Body of pancreas (tissue), 4 donors: ENCODE data around the gene DUS2. TPM values are rescaled to one million over a fixed set of nuclear protein-coding genes. Genes with fewer than 3 reads are reported as not detected.

ENCODE experiments used
- ATAC-seq: fragments of 150-250 bp; one replicate; pipeline ENCODE4 v1.9.1; 2016
- DNase-seq, 4 donors: peaks; one replicate each; pipeline ENCODE4 v3.0.0-alpha.2; 2019
- H3K27ac ChIP-seq, 4 donors: fragments of 200-600 bp; sonication (generic); 1 replicate in 3 of 4; 2 replicates in 1 of 4; pipeline versions ENCODE4 v1.5.1 to v1.6.1; 2016 to 2019; ENCODE audit warnings: mild to moderate bottlenecking in 1 of 4, mixed read lengths in 1 of 4, moderate library complexity in 1 of 4
- H3K27me3 ChIP-seq, 2 donors: fragments of 200-600 bp; sonication (generic); one replicate each; pipeline ENCODE4 v1.6.0; 2016; ENCODE audit warnings: mild to moderate bottlenecking in 1 of 2
- H3K36me3 ChIP-seq, 2 donors: fragments of 200-600 bp; sonication (generic); replicated peaks in 1 of 2; 2 replicates each; pipeline ENCODE4 v1.5.1; 2016; ENCODE audit warnings: low read depth in 2 of 2; ENCODE audit not compliant: insufficient read depth in 1 of 2
- H3K4me1 ChIP-seq: fragments of 200-600 bp; sonication (generic); one replicate; pipeline ENCODE4 v1.6.0; 2016
- H3K4me3 ChIP-seq, 2 donors: fragments of 200-600 bp; sonication (generic); 1 replicate in 1 of 2; 2 replicates in 1 of 2; pipeline ENCODE4 v1.5.1; 2016 to 2019
- H3K9me3 ChIP-seq, 3 donors: fragments of 200-600 bp; sonication (generic); 1 replicate in 2 of 3; 2 replicates in 1 of 3; pipeline ENCODE4 v1.5.1; 2016
- POLR2A ChIP-seq, 3 donors: fragments of 450-650 bp; IDR thresholded peaks; one replicate each; pipeline ENCODE4 v1.6.1; 2016; ENCODE audit warnings: antibody characterized with exemption in 3 of 3, mild to moderate bottlenecking in 2 of 3
- WGBS, 2 donors: methylation state at CpG; one replicate each; pipeline ENCODE4 v1.1.5; 2017; 5-methylcytosine and 5-hydroxymethylcytosine counted together
- intact Hi-C: fragments of 100-400 bp; cut with DNase I; formaldehyde crosslinking; loops from one replicate; pipeline ENCODE4 v1.15.1; 2023
- total RNA-seq, 2 donors: library from RNA; depleted of rRNA; stranded (reverse); fragments of >200 nt; gene quantifications; one replicate each; pipeline ENCODE4 v1.1.0, GENCODE V29; 2016
- TF ChIP-seq, protein P1 (sequence below), 7 experiments: fragments of 450-650 bp in 4 of 7; fragments of 200-600 bp in 3 of 7; sonication (generic) in 3 of 7; IDR thresholded peaks; one replicate each; pipeline ENCODE4 v1.5.1; 2016 to 2019; ENCODE audit warnings: antibody characterized with exemption in 7 of 7

The DUS2 gene
- total RNA-seq, 2 donors from 2014 or later = 3.1 to 3.6 TPM

DNA sequence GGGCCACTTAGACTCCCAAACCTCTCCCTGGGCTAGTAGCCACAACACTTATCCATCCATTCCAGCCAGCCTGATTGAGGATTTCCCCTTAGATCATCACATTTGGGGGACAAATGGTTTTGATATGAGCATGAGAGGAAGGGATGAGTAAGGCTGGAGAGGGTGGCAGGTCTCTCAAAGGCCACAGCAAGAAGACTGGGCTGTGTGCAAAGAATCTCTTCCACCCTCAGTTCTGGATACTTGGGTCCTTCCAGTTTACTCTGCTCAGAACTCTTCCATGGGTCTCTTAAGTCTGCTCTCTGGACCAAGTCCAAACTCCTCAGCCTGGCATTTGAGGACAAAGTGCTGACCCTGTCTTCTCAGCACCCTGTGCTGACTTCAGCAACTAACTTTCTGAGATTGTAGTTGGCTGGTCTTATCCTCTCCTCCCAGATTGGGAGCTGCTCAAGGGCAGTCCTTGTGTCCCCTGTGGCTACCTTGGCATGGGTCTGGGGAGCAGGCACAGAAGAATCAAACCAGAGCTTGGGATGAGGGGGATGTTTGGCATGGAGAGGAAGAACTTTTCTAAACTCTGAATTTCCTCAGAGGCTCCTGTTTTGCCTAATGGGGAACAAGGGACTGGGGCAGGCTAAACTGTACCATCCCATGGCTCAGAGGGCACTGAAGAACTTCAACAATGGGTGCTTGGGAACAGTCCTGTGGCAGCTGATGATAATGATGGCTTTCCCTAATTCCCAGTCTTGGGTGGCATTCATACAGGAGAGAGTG lies 59.0 kb downstream of the DUS2 start:
- peaks cover 23% of the 10 kb centered on the region for H3K4me1 ChIP-seq
- H3K9me3 ChIP-seq = no peaks in the 10 kb centered on the region
- H3K36me3 ChIP-seq = no peaks in the 10 kb centered on the region
- no peak overlapping the region for H3K27ac ChIP-seq
- intact Hi-C loops = loop anchor here (10.0 kb wide), 1 partner anchor 143 kb away; no protein-coding TSS in a partner anchor
- H3K4me3 ChIP-seq = no peak overlapping the region
- no peak for DNase-seq
- TF ChIP-seq, protein P1, sequence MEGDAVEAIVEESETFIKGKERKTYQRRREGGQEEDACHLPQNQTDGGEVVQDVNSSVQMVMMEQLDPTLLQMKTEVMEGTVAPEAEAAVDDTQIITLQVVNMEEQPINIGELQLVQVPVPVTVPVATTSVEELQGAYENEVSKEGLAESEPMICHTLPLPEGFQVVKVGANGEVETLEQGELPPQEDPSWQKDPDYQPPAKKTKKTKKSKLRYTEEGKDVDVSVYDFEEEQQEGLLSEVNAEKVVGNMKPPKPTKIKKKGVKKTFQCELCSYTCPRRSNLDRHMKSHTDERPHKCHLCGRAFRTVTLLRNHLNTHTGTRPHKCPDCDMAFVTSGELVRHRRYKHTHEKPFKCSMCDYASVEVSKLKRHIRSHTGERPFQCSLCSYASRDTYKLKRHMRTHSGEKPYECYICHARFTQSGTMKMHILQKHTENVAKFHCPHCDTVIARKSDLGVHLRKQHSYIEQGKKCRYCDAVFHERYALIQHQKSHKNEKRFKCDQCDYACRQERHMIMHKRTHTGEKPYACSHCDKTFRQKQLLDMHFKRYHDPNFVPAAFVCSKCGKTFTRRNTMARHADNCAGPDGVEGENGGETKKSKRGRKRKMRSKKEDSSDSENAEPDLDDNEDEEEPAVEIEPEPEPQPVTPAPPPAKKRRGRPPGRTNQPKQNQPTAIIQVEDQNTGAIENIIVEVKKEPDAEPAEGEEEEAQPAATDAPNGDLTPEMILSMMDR (IDR thresholded peaks at IDR 0.05) = no peak
- TF ChIP-seq POLR2A (IDR thresholded peaks at IDR 0.05) = no peak
- no peak for ATAC-seq
- H3K27me3 ChIP-seq = no peaks in the 10 kb centered on the region

DNA sequence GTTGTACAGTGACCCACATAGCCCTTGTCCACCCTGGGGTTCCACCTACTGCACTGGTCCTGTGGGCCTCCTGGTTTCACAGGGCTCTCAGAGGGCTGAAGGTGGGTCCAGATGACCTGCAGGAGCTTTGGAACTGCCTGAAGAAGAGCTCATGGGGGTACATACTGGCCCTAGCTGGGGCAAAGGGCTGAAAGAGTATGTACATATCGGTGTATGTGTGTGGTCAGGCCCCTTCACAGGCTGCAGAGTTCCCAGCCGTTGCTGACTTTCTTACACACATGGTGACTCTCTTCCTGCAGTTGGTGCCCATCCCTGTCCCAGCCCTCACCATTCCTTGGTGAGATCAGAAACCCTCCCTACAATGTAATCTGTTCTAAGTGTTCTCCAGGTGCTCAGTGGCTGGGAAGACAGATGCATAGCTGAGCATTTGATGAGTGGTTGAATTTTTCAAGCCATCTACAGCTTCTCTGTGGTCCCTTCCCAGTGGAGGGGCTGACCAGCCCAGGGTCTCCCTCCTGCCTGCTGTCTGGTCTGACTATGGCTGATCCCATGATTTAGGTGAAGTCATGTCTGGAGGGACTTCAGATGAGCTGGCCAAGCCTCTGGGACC lies 59.6 kb downstream of the DUS2 start:
- intact Hi-C loops = loop anchor here (10.0 kb wide), 1 partner anchor 142 kb away; no protein-coding TSS in a partner anchor
- 83 to 85% methylated on average over 2 of the region's 2 CpGs for WGBS, 2 donors
- Histone ChIP-seq H3K36me3 (no peaks in the 10 kb centered on the region), H3K4me3 (no peak overlapping the region), H3K27me3 (no peaks in the 10 kb centered on the region), H3K9me3 (no peaks in the 10 kb centered on the region), H3K27ac (no peak overlapping the region), H3K4me1 (peaks cover 29% of the 10 kb centered on the region)
- ATAC-seq (no peak), DNase-seq (no peak)
- TF ChIP-seq, protein P1 (IDR thresholded peaks at IDR 0.05) = no peak
- no peak for TF ChIP-seq POLR2A (IDR thresholded peaks at IDR 0.05)

DNA sequence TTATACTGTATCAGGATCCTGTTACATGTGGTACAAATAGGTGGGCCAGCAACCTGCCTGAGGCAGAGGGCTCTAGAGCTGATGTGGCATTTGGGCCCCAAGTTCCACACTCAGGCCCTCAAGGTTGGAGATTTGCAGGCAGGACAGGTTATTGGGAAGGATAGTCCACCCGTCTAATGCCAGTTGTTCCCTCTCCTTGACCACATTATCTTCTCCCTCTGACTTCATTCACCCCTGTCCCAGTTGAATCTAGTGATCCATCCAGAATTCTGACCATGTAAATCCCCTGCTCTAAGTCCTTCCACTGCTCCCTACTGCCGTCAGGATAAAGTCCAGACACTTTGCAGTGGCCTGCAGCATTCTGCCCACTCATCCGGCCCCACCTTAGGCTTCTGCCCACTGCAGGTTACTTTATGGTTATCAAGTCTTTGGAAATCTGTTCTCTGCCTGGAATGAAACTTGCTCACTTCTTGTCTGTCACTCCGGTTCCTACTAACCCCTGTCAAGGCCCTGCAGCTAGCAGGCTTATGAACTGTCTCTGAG lies 60.2 kb downstream of the DUS2 start:
- DNase-seq = no peak
- WGBS, 2 donors = 86 to 88% methylated on average over 4 of the region's 4 CpGs
- TF ChIP-seq, protein P1 (IDR thresholded peaks at IDR 0.05) = no peak
- TF ChIP-seq POLR2A (IDR thresholded peaks at IDR 0.05) = no peak
- H3K27ac ChIP-seq = peak overlapping the region in 2 of 4 donors; percentile 89 to 98
- H3K27me3 ChIP-seq = no peaks in the 10 kb centered on the region
- no peak for ATAC-seq
- peaks cover 30% of the 10 kb centered on the region for H3K4me1 ChIP-seq
- intact Hi-C loops = loop anchor here (10.0 kb wide), 1 partner anchor 141 kb away; no protein-coding TSS in a partner anchor
- H3K9me3 ChIP-seq = no peaks in the 10 kb centered on the region
- H3K4me3 ChIP-seq = no peak overlapping the region
- no peaks in the 10 kb centered on the region for H3K36me3 ChIP-seq

DNA sequence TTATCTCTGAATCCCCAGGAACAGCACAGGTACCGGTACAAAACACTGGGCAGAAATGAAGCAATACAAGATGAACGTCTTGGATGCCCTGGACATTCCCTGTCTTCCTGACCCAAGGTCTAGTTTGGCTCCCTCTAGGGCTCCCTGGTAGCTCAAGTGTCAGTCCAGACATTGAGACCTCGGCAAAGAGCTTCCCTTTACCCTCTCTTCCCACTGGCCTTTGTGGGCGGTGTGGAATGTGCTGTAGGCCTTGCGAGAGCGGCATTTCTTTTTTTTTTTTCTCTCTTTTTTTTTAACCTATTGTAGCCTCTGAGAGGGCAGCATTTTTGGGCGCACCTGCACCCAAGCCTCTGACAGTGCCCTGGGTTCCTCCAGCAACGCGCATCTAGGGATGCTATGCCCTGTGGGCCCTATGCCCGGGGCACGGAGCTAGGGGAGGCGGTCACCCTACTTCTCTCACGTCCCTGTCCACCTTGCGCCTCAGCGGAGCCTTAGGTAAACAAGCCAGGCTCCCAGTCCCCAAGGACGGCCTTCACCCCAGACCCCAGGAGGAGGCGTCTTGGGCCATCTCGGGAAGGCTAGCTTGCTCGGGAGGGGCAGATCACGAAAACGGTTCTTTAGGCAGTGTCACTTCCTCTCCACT lies 60.9 kb downstream of the DUS2 start:
- H3K4me1 ChIP-seq = peaks cover 35% of the 10 kb centered on the region
- no peaks in the 10 kb centered on the region for H3K36me3 ChIP-seq
- TF ChIP-seq, protein P1 (IDR thresholded peaks at IDR 0.05) = no peak
- TF ChIP-seq POLR2A (IDR thresholded peaks at IDR 0.05) = no peak
- H3K9me3 ChIP-seq = no peaks in the 10 kb centered on the region
- peak overlapping the region; percentile 77 to 98 (median 86) for H3K27ac ChIP-seq
- no peak overlapping the region for H3K4me3 ChIP-seq
- ATAC-seq = no peak
- DNase-seq = peak in 1 of 4 donors; percentile 25
- intact Hi-C loops = loop anchor here (10.0 kb wide), 1 partner anchor 141 kb away; no protein-coding TSS in a partner anchor
- no peaks in the 10 kb centered on the region for H3K27me3 ChIP-seq
- 49 to 69% methylated on average over 9 to 21 of the region's 21 CpGs for WGBS, 2 donors
